Measurements from ENCODE around the gene ITGB2.

Gene ITGB2

DNA sequence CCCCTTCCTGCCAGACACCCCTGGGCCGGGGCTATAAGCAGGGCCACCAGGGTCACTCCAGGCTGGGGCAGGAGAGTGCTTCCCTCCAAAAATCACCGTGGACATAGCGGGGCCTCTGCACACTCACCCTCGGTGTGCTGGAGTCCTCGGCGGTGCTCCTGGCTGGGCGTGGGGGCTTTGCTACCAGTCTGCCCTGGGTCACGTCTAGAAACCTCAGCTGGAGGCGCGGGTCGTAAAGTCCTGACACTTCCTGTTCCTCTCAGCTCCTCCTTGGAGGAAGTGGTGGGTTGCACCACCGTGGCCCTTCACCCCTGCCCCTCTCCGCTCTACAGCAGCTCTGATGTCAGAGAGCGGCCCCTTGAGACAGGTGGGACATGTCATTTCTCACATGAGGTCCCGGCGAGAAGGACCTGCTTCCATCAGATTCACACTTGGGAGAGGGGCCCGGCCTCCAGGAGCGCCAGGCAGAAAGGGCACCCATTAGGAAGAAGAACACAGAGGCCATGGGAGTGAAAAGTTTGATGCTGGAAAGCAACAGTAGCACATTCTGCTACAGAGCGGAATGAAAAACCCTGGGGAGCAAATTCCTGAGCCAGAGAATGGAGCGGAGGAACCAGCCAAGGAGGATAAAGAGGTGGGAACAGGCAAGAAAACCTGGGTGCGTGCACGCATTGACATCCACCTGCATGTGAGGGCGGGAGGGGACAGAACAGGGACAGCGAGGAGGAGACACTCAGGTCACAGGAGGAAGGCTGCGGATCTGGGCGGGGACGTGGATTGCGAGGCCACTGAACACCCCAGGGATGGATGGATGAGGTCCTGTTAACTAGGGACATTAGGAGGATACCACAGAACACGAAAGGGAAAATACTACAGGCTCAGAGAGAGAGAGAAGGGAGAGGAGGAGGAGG lies at the start of gene ITGB2:
Gene ITGB2 (minus strand): TSS at position 206 of the 911 bp plus-strand sequence. CDS start 10,117 bp downstream, outside the sequence.
- peak in 1 of 2 experiments; percentile 63 for DNase-seq (ENCODE audit: low read depth in 2 of 2)

DNA sequence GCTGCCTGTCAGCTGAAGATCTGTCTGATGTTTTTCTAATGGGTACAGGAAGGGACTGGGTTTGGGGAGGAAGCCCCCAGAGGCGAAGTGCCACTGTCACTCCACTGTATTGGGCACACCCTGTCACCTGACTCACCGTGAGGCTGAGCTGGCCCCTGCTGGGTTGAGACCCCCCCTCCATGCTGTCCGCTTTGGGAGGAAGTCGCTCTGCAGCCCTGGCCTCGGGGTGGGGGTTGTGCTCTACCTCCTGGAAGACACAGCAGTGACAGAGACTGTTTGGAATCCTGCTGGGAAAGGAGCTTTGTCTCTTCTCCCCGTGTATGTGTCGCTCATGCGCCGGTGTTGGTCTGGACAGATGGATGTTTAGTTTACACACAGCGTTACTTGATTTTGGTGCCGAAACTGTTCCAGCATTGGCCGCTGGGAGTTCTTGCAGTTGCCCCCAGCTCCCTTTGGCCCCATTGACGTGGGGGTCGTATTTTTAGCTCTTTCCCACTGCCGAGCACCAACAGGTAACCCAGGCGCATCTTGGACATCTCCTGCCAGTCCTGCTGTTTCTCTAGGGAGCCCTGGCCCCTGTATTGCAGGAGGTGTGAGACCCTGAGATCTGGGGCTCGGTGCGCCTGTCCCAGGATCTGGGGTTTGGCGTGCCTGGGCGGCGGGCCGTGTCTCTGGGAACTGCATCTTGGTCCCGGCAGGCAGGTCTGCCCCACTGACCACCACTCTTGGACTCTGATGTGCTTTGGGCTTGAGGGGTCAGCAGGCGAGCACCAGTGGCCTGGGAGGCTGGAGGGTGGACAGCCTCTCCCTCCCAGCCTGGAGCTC lies 49.4 kb upstream of the ITGB2 start:
- no peak for DNase-seq (ENCODE audit: low read depth in 2 of 2)

DNA sequence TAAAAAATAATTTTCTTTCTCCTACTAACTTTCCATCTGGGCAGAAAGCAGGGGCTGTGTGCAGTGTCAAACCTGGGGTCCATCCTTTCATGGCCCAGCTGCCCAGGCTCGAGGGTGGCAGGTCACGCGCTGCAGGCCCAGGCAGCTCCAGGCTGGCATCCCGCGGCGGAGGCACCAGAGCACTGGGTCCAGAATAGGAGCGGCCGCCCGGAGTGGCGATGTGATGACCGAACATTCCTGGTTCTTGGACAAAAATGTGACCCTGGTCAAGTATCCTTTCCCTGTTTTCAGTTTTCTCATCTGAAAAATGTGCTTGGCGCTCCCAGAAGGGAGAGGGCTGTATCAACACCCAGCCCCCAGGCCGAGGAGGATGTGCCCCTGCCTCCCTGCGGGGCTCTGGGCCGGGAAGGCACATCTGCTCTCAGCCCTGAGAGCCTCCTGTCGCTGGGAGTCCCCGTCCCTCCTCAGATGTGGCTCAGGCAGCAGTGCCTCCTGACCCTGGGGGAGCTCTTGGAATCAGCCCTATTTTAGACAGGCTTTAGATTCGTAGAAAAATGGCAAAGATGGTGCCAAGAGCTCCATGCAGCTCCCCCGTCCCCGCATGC lies 48.5 kb upstream of the ITGB2 start:
- no peak for DNase-seq (ENCODE audit: low read depth in 2 of 2)

DNA sequence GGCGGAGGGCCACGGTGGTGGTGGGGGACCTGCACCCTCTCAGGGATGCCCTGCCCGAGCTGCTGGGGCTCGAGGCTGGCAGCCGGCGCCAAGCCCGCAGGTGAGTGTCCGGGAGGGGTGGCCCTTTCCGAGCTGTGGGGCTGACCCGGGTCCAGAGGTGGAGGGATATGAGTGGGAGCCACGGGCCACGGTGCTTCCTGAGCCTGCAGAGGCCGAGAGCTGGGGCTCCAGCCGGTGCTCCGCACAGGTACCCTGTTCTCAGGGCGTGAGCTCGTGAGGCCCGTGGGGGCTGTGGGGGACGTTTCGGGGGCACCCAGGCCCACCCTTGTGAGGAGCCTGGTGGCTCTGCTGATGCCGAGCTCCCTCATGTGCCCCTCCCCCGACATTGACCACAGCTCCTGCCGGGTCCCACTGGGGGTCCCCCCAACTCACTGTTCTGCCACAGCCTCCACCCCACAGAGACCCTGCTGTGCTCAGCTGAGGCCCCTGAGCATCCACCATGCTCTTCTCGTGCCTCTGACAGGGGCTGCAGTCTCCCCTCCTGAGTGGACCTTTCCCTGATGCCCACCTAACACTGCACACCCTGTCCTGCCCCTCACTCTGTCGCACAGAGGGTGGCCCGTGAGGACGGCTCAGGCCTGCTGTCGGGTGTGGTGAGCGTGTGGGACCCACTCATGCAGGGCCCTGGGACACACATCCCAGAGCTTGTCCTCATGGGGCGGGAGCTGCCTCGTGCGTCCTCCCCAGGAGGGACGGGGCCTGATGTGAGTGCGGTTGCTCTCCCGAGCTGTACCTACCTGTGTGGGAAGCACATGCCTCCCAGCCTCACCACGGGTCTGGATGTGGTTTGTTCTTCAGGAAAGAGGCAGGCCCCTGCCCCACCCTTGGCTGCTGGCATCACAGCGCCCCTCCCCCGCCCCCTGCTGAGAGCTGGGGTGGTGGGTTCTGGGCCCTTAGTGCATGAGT lies 46.7 kb upstream of the ITGB2 start:
- DNase-seq (ENCODE audit: low read depth in 2 of 2) = no peak

DNA sequence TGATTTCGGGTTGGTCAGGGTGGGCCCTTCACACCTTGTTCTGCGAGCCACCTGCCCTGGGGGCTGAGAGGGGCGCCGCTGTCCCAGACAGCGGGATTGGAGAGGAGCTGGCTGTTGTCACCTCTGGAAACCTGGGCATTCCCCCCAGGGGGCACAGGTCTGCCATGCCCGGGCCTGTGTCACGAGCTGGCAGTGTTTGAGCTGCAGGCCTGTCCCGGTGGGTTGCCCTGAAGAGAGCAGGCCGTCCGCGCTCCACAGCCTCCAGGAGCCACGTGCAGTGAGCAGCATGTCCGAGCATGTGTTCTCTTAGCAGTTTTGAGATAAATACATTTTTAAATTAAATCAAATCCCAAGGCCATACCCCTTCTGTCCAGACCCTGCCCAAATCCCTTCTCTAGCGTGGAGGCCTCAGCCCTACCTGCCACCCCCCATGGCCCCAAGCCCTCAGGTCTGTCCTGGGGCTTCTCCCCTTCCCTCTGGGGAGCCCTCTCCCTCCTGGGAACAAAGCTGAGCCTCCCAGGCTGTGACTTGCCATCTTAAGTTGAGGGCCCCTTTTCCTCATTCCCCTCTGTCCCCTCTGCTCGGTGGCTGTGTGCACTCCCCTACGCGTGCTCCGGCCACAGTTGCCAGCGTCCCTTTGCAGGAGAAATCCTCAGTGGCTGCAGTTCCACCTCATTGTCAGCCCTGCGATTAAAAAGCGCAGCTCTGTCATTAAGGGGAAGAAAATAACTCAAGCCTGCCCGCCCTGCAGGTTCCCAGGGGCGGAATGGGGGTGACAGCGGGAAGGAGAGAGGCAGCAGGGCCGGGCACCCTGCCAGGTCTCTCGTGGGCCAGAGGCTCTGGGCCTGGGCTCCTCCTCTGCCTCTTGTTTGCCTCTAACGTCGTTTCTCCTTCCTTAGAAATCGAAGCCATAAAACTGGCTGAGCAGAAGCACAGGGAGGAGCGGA lies 45.7 kb upstream of the ITGB2 start:
- no peak for DNase-seq (ENCODE audit: low read depth in 2 of 2)

DNA sequence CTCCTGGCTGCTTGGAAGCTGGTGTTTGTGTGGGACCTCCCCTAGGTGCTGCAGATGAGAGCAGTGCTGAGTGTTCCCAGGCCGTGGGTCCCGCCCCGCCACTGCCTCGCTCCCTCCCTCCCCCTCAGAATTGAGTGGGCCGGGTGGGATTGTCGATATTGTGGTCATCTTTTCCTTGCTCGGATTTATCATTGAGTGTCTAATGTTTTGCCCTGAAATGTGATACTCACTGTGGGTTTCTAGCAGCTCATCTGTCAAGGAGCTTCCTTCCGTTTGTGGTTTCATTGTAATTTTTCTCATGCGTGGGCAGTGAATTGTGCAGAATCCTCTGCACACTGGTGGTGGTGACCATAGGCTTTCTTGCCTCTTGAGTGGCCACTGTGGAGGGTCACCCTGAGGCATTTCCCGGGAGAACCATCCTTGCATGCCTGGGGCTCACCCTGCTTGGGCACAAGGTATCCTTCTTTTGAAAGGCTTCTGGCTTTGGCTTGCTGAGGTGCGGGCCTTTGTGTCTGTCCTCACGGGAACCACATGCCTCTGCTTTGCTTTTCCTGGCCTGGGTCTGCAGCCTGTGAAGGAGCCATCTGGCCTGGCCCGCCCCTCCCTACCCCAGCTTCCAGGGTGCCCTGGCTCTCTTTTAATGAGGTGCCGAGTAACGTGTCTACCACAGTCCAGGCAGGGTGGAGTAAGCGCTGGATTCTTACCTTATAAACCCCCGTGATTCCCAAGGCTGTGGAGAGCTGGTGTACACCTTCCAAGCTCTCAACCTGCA lies 44.7 kb upstream of the ITGB2 start:
- DNase-seq (ENCODE audit: low read depth in 2 of 2) = peak in 1 of 2 experiments; percentile 20

DNA sequence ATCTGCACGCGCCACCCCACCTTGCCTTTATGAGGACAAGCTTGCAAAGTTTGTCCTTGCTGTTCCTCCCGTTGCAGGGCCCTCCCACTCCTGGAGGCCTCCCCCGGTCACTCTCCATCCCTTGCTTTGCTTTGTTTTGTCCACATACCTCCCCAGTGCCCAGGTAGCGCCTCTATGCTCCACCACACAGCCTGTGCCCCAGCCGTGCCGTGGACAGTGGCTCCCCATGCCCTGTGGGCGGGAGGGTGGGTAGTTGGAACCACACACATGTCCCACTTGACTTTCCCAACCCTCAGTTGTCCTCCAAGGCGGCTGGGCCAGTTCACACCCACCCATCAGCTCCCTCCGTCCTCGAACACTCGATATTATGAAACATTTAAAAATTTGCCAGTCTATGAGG lies 43.7 kb upstream of the ITGB2 start:
- DNase-seq (ENCODE audit: low read depth in 2 of 2) = no peak

DNA sequence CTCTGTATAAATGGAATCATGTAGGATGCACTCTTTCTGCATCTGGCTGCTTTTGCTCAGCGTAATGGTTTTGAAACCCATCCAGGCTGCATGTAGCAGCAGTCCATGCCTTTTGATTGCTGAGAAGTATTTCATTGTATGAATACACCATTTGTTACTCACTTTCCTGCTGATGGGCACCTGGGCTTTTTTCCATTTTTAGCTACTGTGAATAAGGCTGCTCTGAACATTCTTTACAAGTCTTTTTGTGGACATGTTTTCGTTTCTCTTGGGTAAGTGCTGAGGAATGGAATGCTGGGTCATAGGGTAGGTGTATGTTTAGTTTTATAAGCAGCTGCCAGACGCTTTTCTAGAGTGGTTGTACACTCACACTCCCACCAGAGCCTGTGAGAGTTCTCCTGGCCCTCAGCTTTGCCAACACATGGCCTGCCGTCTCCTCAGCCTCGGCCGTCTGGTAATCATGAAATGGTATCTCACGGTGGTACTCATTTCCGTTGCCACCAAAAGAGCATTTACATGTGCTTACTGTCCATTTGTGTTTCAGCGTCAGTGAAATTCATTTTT lies 41.8 kb upstream of the ITGB2 start:
- no peak for DNase-seq (ENCODE audit: low read depth in 2 of 2)

DNA sequence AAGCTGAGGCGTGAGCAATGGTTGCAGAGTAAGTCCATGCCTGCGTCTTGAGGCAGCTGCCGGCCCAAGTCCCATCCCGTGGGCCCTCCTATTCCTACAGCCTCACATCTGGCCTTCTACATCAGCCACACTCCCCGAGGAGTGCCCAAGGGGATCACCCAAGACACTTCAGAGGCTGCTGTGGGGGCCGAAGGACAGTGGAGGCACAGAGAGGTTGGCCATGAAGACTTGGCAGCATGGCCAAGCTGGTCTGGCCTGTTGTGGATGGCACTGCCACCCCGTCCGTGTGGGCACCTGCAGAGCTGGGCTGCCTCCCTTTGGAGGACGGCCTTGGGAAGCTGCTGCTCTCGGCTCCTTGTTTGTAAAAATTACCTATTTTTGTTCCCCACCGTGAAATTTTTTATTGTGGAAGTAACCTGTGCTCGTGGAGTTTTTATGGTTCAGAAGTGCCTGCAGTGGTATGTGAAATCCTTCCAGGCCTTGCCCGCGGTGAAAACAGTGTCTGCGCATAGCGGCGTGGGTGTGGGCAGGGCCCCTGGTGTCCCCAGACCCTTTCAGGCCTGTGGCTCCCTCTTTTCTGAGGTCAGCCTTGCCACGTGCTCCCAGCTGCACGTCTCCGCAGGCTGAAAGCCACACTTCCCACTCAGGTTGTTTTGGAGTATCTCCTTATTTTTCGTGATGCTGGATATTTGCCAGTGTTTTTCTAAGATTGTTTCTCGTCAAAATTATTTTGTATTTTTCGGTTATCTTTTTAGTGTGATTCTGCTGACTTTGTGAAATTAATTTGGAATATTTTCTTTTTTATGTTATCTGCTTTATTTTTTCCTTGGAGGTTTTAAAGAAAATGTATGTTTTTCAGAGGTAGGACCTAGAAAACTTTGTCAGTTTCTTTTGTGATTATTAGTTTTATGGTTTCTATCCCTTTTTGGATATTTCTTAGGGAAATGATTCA lies 39.7 kb upstream of the ITGB2 start:
- DNase-seq (ENCODE audit: low read depth in 2 of 2) = no peak

DNA sequence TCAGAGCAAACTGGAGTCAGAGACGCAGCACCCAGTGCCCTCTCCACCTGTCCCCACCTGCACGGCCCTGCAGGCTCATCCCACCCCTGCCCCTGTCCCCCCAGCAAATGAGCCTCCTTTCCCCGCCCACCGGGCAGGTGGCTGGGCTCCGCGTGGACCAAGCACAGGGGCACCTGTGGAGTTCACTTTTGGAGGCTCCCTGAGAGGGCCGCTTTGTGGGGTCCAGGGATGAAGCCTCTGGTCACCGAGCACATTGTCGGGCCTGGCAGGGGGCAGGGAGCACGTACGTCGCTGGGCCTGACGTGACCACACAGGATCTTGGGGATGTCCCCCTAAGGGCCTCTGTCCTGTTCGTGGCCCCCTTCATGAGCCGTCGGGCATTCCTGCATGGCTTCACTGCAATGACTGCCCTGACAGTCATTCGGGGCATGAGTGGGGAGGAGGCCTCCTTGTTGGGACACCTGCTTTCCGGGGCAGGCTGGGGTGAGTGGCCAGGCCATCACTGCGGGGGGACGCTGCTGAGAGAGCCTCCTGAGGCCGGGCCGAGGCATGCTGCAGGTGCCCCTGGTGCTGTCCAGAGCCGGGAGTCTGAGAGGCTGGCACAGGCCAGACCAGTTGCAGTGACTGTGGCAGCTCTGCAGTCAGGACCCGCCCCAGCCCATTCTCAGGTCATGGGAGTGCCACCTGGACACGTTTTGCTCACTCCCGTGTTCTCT lies 38.8 kb upstream of the ITGB2 start:
- DNase-seq (ENCODE audit: low read depth in 2 of 2) = no peak

DNA sequence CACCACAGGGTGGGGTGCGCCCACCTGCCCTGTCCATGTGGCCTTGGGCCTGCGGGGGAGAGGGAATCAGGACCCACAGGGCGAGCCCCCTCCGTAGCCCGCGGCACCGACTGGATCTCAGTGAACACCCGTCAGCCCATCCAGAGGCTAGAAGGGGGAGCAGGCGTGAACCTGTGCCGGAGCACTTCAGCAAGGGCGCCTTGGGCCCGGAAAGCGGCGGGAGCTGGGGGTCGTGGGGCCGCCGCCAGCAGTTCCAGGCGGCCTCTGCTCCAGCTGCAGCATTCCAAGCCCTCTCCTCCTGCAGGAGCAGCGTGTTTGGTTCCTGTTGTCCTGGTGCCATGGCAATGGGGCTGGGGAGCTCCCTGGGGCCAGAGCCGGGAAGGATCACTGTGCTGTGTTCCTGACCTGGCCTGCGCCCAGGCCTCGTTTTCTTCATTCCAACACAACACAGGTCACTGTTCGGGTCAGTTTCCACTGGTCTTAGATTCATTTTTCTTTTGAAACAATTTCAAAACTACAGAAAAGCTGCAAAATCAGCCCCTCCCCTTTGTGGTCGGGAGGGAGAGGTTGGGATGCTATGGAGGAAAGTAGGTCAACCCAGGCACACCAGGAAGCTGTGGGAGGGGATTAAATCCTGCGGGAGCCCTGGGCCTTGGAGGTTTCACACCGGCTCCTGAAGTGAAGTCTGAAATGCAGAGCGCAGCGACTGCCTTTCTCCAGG lies 37.9 kb upstream of the ITGB2 start:
- no peak for DNase-seq (ENCODE audit: low read depth in 2 of 2)

DNA sequence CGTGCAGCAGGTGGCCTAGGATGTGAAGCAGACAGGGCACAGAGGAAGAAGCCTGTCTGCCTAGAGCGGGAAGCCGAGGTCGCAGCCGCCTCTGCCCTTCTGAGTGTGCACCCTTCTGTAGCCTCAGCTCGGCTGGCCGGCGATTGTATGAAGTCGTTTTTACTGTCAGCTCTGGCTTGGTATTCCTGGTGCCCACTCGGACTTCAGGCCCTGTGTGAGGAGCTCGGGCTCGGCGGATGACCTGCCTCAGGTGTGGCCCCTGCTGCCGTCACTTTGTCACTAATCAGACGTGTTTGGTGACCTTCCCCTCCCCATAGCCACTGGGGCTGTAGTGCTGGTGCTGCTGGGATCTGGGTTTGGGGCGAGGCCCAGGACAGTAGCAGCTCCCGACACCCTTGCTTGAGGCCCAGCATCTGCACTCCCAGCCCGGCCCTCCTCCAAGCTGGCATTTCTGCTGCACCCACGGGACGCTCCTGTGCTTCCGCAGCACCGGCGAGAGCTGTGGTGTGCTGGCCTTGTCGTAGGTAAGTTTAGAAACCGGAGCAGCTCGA lies 37.3 kb upstream of the ITGB2 start:
- DNase-seq (ENCODE audit: low read depth in 2 of 2) = no peak

DNA sequence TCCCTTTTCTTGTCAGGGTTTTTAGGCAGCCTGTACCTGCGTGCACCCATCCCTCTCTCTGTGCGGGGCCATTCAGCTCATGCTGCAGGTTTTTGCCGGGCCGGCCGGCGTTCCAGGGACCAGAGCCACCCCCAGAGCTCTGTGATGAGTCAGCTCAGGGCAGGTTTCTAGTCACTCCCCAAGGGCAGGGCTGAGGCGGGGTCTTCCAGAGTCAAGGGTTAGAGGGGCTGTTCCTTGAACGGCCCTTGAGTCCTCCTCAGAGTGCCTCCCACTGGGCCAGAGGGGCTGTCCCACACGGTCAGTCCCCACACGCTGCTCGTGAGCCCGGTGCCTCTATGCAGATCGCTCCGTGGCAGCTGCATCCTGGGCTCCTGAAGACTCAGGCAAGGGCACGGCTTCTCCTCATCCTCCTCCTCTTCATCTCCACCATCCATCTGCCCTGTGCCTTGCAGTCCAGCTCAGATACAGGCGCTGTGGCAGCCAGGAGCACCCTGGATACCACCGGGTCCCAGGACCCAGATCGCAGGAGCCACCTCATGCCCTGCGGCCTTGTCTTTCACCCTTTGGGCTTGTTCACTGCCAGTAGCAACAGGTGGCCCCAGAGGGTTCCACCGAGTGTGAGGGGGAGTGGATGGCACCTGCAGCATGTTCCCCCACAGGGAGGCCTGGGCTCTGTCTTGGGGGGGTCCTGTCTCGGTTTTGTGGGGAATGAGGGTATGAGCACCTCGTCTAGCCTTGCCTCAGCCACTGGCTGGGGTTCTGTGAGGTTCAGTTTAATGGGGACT lies 36.5 kb upstream of the ITGB2 start:
- DNase-seq (ENCODE audit: low read depth in 2 of 2) = no peak

DNA sequence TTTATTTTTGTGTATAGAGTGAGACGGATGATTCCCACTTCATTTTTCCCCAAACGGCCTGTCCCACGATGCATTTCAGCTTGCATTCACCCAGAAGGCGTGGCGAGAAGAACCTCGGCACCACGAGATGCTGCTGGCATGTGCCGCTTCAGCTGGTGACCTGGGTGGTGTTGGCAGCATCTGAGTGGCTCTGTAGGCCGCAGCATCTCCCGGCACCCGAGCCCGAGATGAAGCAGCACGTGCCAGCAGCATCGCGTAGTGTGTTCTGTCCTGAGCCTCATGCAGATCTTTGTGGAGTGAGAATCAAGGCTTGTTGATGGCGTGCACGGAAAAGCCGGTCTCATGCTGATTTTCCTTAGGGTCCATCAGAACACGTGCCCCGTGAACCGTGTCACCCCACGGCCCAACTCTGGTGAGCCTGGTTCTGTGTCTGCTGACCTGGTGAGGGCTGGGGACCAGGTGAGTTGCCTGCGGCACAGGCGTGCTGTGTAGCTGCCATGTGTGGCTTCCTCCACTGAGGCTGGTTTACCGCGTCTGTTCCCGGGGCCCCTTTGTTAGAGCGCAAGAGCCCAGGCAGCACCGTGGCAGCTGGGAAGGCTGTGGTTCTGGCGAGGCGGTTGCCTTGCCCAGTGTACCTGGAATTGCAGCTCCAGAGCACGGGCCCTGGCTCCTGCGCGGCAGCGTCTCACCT lies 35.8 kb upstream of the ITGB2 start:
- no peak for DNase-seq (ENCODE audit: low read depth in 2 of 2)

DNA sequence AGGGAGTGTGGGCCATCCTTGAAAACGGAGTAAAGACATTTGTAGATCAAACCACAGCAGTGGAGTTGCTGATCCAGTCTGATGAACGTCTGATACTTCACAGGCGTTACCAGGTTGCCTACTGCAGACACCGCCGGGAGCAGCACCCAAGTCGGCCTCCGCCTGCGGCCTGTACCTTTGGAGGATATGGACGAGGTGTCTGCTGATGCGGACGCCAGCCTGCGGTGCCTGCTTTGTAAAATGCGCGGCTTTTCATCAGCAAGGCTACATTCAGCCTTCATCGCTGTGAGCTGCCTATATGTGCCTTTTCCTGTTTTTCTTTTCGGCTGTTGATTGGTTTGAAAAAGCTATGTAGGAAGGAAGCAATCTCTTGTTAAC lies 35.1 kb upstream of the ITGB2 start:
- no peak for DNase-seq (ENCODE audit: low read depth in 2 of 2)

Measured in stimulated activated CD4-positive, alpha-beta T cell treated with anti-CD3 and anti-CD28 coated beads, Interleukin-12 subunit alpha, Interleukin-12 subunit beta, amount 100 ng/mL, for 24 hours (primary cell).